K562 (cell line): Measurements from ENCODE around the gene IPPK. TPM values are rescaled to one million over a fixed set of nuclear protein-coding genes. Genes with fewer than 3 reads are reported as not detected.

Experiments used
- ATAC-seq: fragments of 200-7000 bp; cut with Tn5 transposase; 3 replicates; pipeline ENCODE4 v1.9.1; 2020; ENCODE audit warnings: moderate library complexity
- BruUV-seq: library from RNA; stranded (reverse); fragments of 400-500 nt; replicated peaks from 2 replicates; lab custom pipeline; 2021; lab: Mats Ljungman, UMichigan
- CTCF ChIA-PET: fragments of 300-600 bp; formaldehyde crosslinking; extraction: SDS; loops from one replicate; lab custom pipeline; 2021; ENCODE audit warnings: low intra/inter-chr PET ratio; lab: Yijun Ruan, JAX
- POLR2A ChIA-PET: fragments of 300-600, 350-650 bp; sonication (Branson Sonifier 250); formaldehyde crosslinking; extraction: SDS; loops from one replicate; lab custom pipeline; 2021; ENCODE audit warnings: antibody characterized with exemption, inconsistent platforms; lab: Yijun Ruan, JAX
- DNase-seq, 4 experiments: peaks; one replicate each; pipeline versions ENCODE4 v3.0.0 to v3.0.0-alpha.2; 2011 to 2018; ENCODE audit warnings: low spot score in 3 of 4, mixed read lengths in 3 of 4; ENCODE audit errors: extremely low read depth in 1 of 4
- FAIRE-seq: peaks from 2 replicates; lab custom pipeline; 2011; peaks lifted over from hg19 to GRCh38; lab: Jason Lieb, UNC
- H2AFZ ChIP-seq: 2 replicates; pipeline ENCODE4 v1.6.0; 2011; ENCODE audit warnings: low read depth, low read length, control low read depth, inconsistent platforms
- H3K27ac ChIP-seq: fragments of 200-600 bp; 3 replicates; pipeline ENCODE4 v1.8.0; 2011; ENCODE audit warnings: low read depth, mild to moderate bottlenecking, control low read depth, inconsistent platforms, low read length, moderate library complexity, mixed read lengths; ENCODE audit errors: extremely low read depth
- H3K27me3 ChIP-seq, 2 experiments: fragments of 300-600 bp in 1 of 2; 2 replicates in 1 of 2; 3 replicates in 1 of 2; pipeline versions ENCODE4 v1.6.0 to v1.8.0; 2011; ENCODE audit warnings: inconsistent platforms in 2 of 2, low read length in 2 of 2, mild to moderate bottlenecking in 1 of 2, mixed read lengths in 1 of 2, moderate library complexity in 1 of 2; ENCODE audit not compliant: control insufficient read depth in 2 of 2, insufficient read depth in 2 of 2
- H3K36me3 ChIP-seq: fragments of 300-600 bp; 3 replicates; pipeline ENCODE4 v1.8.0; 2011; ENCODE audit warnings: mild to moderate bottlenecking, low read length, inconsistent platforms; ENCODE audit not compliant: control insufficient read depth, insufficient read depth
- H3K4me1 ChIP-seq, 2 experiments: fragments of 200-600 bp in 1 of 2; replicated peaks in 1 of 2; 2 replicates in 1 of 2; 3 replicates in 1 of 2; pipeline versions ENCODE4 v1.5.1 to v1.8.0; 2011; ENCODE audit warnings: inconsistent platforms in 2 of 2, low read length in 2 of 2, mild to moderate bottlenecking in 1 of 2, mixed read lengths in 1 of 2, moderate library complexity in 1 of 2; ENCODE audit not compliant: control insufficient read depth in 2 of 2, insufficient read depth in 2 of 2
- H3K4me2 ChIP-seq: 2 replicates; pipeline ENCODE4 v1.6.1; 2011; ENCODE audit warnings: low read length, control low read depth, inconsistent platforms, mixed read lengths; ENCODE audit not compliant: insufficient read depth
- H3K4me3 ChIP-seq: fragments of 200-600 bp; sonication (generic), shearing (Covaris generic); 2 replicates; pipeline ENCODE4 v1.5.1; 2016; ENCODE audit warnings: control low read depth, inconsistent platforms
- H3K79me2 ChIP-seq: fragments of 200-600 bp; 3 replicates; pipeline ENCODE4 v1.8.0; 2011; ENCODE audit warnings: low read length, inconsistent platforms; ENCODE audit not compliant: control insufficient read depth, insufficient read depth
- H3K9ac ChIP-seq, 2 experiments: 2 replicates each; pipeline versions ENCODE4 v1.6.0 to v1.6.1; 2011; ENCODE audit warnings: low read depth in 2 of 2, low read length in 2 of 2, control low read depth in 1 of 2, inconsistent platforms in 1 of 2, mild to moderate bottlenecking in 1 of 2, mixed read lengths in 1 of 2; ENCODE audit not compliant: insufficient read depth in 1 of 2
- H3K9me1 ChIP-seq: one replicate; pipeline ENCODE4 v1.6.0; 2011; ENCODE audit warnings: inconsistent platforms, mild to moderate bottlenecking, low read length, moderate library complexity; ENCODE audit not compliant: control insufficient read depth, insufficient read depth
- H3K9me3 ChIP-seq: replicated peaks from 2 replicates; pipeline ENCODE4 v1.5.1; 2011; ENCODE audit warnings: low read depth, low read length, inconsistent platforms; ENCODE audit not compliant: control insufficient read depth, insufficient read depth
- H4K20me1 ChIP-seq: replicated peaks from 2 replicates; pipeline ENCODE4 v1.6.1; 2011; ENCODE audit warnings: low read length, inconsistent platforms, mixed read lengths; ENCODE audit not compliant: control insufficient read depth, insufficient read depth
- DACH1 ChIP-seq: fragments of 450-650 bp; IDR thresholded peaks from 2 replicates; pipeline ENCODE4 v1.6.1; 2018; ENCODE audit not compliant: partially characterized antibody
- ELF2 ChIP-seq: fragments of 250-450 bp; sonication (Bioruptor Pico); IDR thresholded peaks from 2 replicates; pipeline ENCODE4 v1.5.0; 2021; ENCODE audit warnings: mild to moderate bottlenecking
- HMBOX1 ChIP-seq: sonication (generic); IDR thresholded peaks from 2 replicates; pipeline ENCODE4 v1.6.1; 2016
- IRF9 ChIP-seq: fragments of 450-650 bp; IDR thresholded peaks from 2 replicates; pipeline ENCODE4 v1.6.1; 2016; ENCODE audit warnings: missing biosample characterization, missing genetic modification characterization
- PML ChIP-seq: IDR thresholded peaks from 2 replicates; pipeline ENCODE4 v1.6.1; 2012; ENCODE audit warnings: low read length, inconsistent platforms
- RFX5 ChIP-seq: IDR thresholded peaks from 2 replicates; pipeline ENCODE4 v1.6.1; 2011; ENCODE audit warnings: low read depth, mild to moderate bottlenecking, improper control_type of control experiment, low read length
- UBTF ChIP-seq, 2 experiments: IDR thresholded peaks; 2 replicates each; pipeline ENCODE4 v1.6.1; 2012; ENCODE audit warnings: improper control_type of control experiment in 2 of 2, low read depth in 2 of 2, low read length in 2 of 2, borderline replicate concordance in 1 of 2
- ZNF57 ChIP-seq: fragments of 450-650 bp; formaldehyde crosslinking; IDR thresholded peaks from 2 replicates; pipeline ENCODE4 v1.4.0; 2020; ENCODE audit warnings: mild to moderate bottlenecking, moderate library complexity
- WGBS: fragments of 100-300 bp; shearing (Covaris generic); methylation state at CpG from one replicate; pipeline ENCODE4 v1.1.6; 2016; ENCODE audit warnings: low coverage, mixed read lengths; ENCODE audit not compliant: insufficient coverage; ENCODE audit errors: missing lambda C conversion rate; 5-methylcytosine and 5-hydroxymethylcytosine counted together
- in situ Hi-C: fragments of 300-500 bp; cut with MboI; formaldehyde crosslinking; loops from 4 replicates; pipeline ENCODE4 v1.15.0; 2018; ENCODE audit warnings: inconsistent platforms, mixed read lengths
- intact Hi-C: fragments of 100-400 bp; cut with micrococcal nuclease; formaldehyde crosslinking; loops from 2 replicates; pipeline ENCODE4 v1.14.2; 2022
- polyA plus RNA-seq, 8 experiments: library from polyadenylated mRNA; depleted of rRNA in 4 of 8; stranded (reverse) in 5 of 8; unstranded in 3 of 8; fragments of >200 nt; fragmentation: Nextera tagmentation in 2 of 8; fragmentation: Illumina TruSeq in 1 of 8; extraction: Ambion mirVana in 2 of 8; extraction: Trizol in 1 of 8; gene quantifications; 2 replicates each; pipeline versions ENCODE4 v1.2.1 to v1.2.3, GENCODE V29; 2011 to 2014; ENCODE audit warnings: inconsistent platforms in 1 of 8, missing spikeins in 1 of 8
- total RNA-seq, 7 experiments: library from RNA; depleted of rRNA in 6 of 7; stranded (reverse); fragments of >200 nt in 6 of 7; fragmentation: Illumina TruSeq in 2 of 7; extraction: Trizol in 2 of 7; gene quantifications; 2 replicates each; pipeline versions ENCODE4 v1.2.1 to v1.2.3, GENCODE V29; 2011 to 2021; ENCODE audit warnings: low replicate concordance in 1 of 7

The IPPK gene
- total and polyA plus RNA-seq, 9 of the 15 experiments (the other 6 are each of a cell fraction or from before 2014, with no cell fraction given), result 3.1 to 22.2 (median 11.2) TPM

GRCh38 chr9:92639791-92640271 is 30.1 kb downstream of the IPPK start:
- FAIRE-seq, result no peak
- Histone ChIP-seq H3K79me2 (no peaks in the 10 kb centered on the region), H2AFZ (no peak overlapping the region), H3K9me1 (no peaks in the 10 kb centered on the region), H3K9me3 (no peaks in the 10 kb centered on the region), H3K9ac (no peak overlapping the region; a peak in 1 of 4 replicates), H3K36me3 (peaks cover 87% of the 10 kb centered on the region), H4K20me1 (no peaks in the 10 kb centered on the region; the same call in 1 of the 2 replicates), H3K4me2 (no peak overlapping the region), H3K27me3 (no peaks in the 10 kb centered on the region), H3K4me3 (no peak overlapping the region), H3K27ac (no peak overlapping the region), H3K4me1 (peaks cover 0 to 5% of the 10 kb centered on the region in 2 experiments; a peak in 1 of 5 replicates)
- intact Hi-C loops, result loop anchor here (10.0 kb wide), 1 partner anchor 155 kb away; no protein-coding TSS in a partner anchor
- no TSS peak for BruUV-seq
- ATAC-seq, result no peak
- no peak for DNase-seq
- 91% methylated on average over 9 of the region's 9 CpGs for WGBS
- ChIA-PET CTCF (no interaction called here), POLR2A (no interaction called here)
- TF ChIP-seq RFX5 (no peak), ELF2 (CRISPR knock-in tag) (no peak), PML (no peak), ZNF57 (CRISPR knock-in tag) (no peak), DACH1 (no peak), UBTF (IDR thresholded peaks at IDR 0.05; ENCODE audit: borderline replicate concordance in 1 of 2, low read depth in 2 of 2, low read length in 2 of 2) (no peak), HMBOX1 (no peak), IRF9 (tag) (no peak)
- in situ Hi-C loops, result loop anchor here (5.0 to 10.0 kb wide), 2 partner anchors 315 to 503 kb away; partner anchors contain the start of genes CENPP and NOL8
